ENCODE results near the gene MAML3. TPM values are rescaled to one million over a fixed set of nuclear protein-coding genes. Genes with fewer than 3 reads are reported as not detected.

Gene MAML3
- total and polyA plus RNA-seq, 2 of the 13 experiments (the other 11 are each of a cell fraction or from before 2014, with no cell fraction given), result 0.05 to 0.13 TPM

DNA sequence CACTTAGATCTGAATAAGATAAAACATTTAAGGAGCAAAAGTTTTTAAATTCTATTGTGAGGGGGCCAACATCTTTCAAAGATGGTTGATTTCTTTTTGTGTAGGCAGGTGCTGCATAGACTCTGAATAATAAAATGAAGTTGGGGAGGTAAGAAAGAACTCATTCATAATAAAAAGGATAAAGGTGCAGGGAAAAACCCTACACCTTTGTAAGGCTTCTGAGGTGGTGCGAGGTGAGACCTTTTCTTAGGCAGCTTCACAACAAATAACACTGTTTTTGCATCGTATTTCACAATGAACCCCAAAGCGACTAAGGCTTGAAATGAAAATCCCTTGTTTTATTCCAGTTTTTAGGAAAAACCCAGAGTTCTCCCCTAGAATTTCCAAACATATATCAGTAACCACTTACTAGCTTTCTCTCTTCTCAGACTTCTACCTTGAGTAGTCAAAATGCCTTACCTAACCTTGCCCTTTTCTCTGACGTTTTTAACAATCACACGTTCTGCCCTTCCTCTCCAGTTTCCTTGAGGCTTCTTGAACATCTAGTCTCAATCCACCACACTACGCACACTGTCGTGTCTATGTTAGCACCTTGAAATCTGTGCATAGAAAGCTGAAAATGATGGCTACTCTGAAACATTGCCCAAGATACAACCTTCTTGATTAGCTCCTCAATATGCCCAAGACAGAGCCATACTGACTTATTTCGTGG lies 30.2 kb downstream of the MAML3 start (continued):
- TF ChIP-seq, protein P1, sequence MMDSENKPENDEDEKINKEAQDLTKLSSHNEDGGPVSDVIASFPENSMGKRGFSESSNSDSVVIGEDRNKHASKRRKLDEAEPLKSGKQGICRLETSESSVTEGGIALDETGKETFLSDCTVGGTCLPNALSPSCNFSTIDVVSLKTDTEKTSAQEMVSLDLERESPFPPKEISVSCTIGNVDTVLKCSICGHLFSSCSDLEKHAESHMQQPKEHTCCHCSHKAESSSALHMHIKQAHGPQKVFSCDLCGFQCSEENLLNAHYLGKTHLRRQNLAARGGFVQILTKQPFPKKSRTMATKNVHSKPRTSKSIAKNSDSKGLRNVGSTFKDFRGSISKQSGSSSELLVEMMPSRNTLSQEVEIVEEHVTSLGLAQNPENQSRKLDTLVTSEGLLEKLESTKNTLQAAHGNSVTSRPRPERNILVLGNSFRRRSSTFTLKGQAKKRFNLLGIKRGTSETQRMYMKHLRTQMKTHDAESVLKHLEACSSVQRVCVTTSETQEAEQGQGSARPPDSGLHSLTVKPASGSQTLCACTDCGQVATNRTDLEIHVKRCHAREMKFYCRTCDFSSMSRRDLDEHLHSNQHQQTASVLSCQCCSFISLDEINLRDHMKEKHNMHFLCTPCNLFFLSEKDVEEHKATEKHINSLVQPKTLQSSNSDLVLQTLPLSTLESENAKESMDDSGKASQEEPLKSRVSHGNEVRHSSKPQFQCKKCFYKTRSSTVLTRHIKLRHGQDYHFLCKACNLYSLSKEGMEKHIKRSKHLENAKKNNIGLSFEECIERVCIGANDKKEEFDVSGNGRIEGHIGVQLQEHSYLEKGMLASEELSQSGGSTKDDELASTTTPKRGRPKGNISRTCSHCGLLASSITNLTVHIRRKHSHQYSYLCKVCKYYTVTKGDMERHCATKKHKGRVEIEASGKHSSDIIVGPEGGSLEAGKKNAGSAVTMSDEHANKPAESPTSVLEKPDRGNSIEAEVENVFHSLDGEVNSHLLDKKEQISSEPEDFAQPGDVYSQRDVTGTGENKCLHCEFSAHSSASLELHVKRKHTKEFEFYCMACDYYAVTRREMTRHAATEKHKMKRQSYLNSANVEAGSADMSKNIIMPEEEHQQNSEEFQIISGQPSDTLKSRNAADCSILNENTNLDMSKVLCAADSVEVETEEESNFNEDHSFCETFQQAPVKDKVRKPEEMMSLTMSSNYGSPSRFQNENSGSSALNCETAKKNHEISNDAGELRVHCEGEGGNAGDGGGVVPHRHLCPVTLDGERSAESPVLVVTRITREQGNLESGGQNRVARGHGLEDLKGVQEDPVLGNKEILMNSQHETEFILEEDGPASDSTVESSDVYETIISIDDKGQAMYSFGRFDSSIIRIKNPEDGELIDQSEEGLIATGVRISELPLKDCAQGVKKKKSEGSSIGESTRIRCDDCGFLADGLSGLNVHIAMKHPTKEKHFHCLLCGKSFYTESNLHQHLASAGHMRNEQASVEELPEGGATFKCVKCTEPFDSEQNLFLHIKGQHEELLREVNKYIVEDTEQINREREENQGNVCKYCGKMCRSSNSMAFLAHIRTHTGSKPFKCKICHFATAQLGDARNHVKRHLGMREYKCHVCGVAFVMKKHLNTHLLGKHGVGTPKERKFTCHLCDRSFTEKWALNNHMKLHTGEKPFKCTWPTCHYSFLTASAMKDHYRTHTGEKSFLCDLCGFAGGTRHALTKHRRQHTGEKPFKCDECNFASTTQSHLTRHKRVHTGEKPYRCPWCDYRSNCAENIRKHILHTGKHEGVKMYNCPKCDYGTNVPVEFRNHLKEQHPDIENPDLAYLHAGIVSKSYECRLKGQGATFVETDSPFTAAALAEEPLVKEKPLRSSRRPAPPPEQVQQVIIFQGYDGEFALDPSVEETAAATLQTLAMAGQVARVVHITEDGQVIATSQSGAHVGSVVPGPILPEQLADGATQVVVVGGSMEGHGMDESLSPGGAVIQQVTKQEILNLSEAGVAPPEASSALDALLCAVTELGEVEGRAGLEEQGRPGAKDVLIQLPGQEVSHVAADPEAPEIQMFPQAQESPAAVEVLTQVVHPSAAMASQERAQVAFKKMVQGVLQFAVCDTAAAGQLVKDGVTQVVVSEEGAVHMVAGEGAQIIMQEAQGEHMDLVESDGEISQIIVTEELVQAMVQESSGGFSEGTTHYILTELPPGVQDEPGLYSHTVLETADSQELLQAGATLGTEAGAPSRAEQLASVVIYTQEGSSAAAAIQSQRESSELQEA (CRISPR knock-in tag; IDR thresholded peaks at IDR 0.05; ENCODE audit: not compliant biosample characterization), result no peak
- no peak for TF ChIP-seq ZNF274 (CRISPR knock-in tag; IDR thresholded peaks at IDR 0.05)
- TF ChIP-seq, protein P2, sequence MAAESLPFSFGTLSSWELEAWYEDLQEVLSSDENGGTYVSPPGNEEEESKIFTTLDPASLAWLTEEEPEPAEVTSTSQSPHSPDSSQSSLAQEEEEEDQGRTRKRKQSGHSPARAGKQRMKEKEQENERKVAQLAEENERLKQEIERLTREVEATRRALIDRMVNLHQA (CRISPR knock-in tag; IDR thresholded peaks at IDR 0.05), result no peak

All from HepG2 (cell line).